ENCODE results near the gene PANK3.

DNA sequence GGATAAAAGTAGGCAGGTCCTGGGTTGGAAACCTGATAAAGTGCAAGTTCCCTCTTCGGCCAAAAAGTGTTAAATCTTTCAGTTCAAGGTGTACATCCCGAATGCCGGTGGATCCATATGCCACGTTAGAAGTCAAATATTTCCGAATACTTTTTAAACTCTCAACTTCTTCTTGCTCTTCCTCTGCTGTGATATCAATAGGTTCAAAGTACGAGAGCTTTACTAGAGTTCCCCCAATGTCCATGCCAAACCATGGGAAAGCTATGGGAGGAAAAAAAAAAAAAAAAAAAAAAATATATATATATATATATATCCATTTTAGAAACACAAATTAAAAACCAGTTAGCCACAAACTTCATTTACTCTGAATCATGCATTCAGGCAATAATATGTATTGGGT, 10.4 kb downstream of the PANK3 start:
- TF ChIP-seq, protein P1, sequence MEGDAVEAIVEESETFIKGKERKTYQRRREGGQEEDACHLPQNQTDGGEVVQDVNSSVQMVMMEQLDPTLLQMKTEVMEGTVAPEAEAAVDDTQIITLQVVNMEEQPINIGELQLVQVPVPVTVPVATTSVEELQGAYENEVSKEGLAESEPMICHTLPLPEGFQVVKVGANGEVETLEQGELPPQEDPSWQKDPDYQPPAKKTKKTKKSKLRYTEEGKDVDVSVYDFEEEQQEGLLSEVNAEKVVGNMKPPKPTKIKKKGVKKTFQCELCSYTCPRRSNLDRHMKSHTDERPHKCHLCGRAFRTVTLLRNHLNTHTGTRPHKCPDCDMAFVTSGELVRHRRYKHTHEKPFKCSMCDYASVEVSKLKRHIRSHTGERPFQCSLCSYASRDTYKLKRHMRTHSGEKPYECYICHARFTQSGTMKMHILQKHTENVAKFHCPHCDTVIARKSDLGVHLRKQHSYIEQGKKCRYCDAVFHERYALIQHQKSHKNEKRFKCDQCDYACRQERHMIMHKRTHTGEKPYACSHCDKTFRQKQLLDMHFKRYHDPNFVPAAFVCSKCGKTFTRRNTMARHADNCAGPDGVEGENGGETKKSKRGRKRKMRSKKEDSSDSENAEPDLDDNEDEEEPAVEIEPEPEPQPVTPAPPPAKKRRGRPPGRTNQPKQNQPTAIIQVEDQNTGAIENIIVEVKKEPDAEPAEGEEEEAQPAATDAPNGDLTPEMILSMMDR (IDR thresholded peaks at IDR 0.05; ENCODE audit: insufficient read depth, low read depth, low read length): no peak
- TF ChIP-seq EZH2 (IDR thresholded peaks at IDR 0.05; ENCODE audit: insufficient read depth, low read length): no peak

Measured in astrocyte (in vitro differentiated cells and primary cell).